Esophagus squamous epithelium (tissue), 5 donors: ENCODE measurements around the gene PAXX. TPM values are rescaled to one million over a fixed set of nuclear protein-coding genes. Genes with fewer than 3 reads are reported as not detected.
A peak's percentile ranks its signal among the peaks of the same experiment; 100 is the strongest.
"Not testable (repeated sequence)": the region's sequence is repeated elsewhere in the genome, so short reads cannot be mapped to it uniquely, and the experiment has no call there.

Source experiments
- DNase-seq: peaks from one replicate; lab custom pipeline; 2025; lab: John Stamatoyannopoulos, UW
- H3K27ac ChIP-seq, 4 donors: fragments of 200-600 bp; sonication (generic); one replicate each; pipeline ENCODE4 v1.5.1; 2016 to 2019; ENCODE audit warnings: mild to moderate bottlenecking in 1 of 4
- H3K27me3 ChIP-seq, 4 donors: fragments of 200-600 bp; sonication (generic); 1 replicate in 3 of 4; 2 replicates in 1 of 4; pipeline versions ENCODE4 v1.5.1 to v1.6.0; 2017 to 2021; ENCODE audit warnings: antibody characterized with exemption in 1 of 4
- H3K36me3 ChIP-seq, 3 donors: fragments of 200-600 bp; sonication (generic); one replicate each; pipeline ENCODE4 v1.5.1; 2016 to 2019
- H3K4me1 ChIP-seq, 3 donors: fragments of 200-600 bp; sonication (generic); one replicate each; pipeline ENCODE4 v1.5.1; 2017 to 2019
- H3K4me3 ChIP-seq, 4 donors: fragments of 200-600 bp; sonication (generic); 1 replicate in 3 of 4; 2 replicates in 1 of 4; pipeline ENCODE4 v1.5.1; 2016 to 2019; ENCODE audit warnings: mild to moderate bottlenecking in 2 of 4, moderate library complexity in 1 of 4
- H3K9me3 ChIP-seq, 3 donors: fragments of 200-600 bp; sonication (generic); one replicate each; pipeline ENCODE4 v1.5.1; 2016 to 2019
- CTCF ChIP-seq, 6 experiments: fragments of 450-650 bp in 4 of 6; fragments of 200-600 bp in 2 of 6; sonication (generic) in 2 of 6; IDR thresholded peaks; one replicate each; pipeline ENCODE4 v1.5.1; 2016 to 2019; ENCODE audit warnings: antibody characterized with exemption in 6 of 6, mild to moderate bottlenecking in 4 of 6, moderate library complexity in 4 of 6
- POLR2A ChIP-seq, 4 donors: fragments of 450-650 bp; IDR thresholded peaks; one replicate each; pipeline ENCODE4 v1.6.1; 2017; ENCODE audit warnings: antibody characterized with exemption in 4 of 4, mild to moderate bottlenecking in 4 of 4, moderate library complexity in 3 of 4
- WGBS, 2 donors: methylation state at CpG; one replicate each; pipeline ENCODE4 v1.1.5; 2018; 5-methylcytosine and 5-hydroxymethylcytosine counted together
- intact Hi-C: fragments of 100-400 bp; cut with DNase I; formaldehyde crosslinking; loops from one replicate; pipeline ENCODE4 v1.15.0; 2022
- total RNA-seq, 4 donors: library from RNA; depleted of rRNA; stranded (reverse); fragments of >200 nt; gene quantifications; one replicate each; pipeline ENCODE4 v1.1.0, GENCODE V29; 2016
- donor health status: DM: yes; HTN: yes; CAD: no.

PAXX gene
- total RNA-seq, 4 donors from 2014 or later = 18.3 to 56.3 (median 49.6) TPM

DNA sequence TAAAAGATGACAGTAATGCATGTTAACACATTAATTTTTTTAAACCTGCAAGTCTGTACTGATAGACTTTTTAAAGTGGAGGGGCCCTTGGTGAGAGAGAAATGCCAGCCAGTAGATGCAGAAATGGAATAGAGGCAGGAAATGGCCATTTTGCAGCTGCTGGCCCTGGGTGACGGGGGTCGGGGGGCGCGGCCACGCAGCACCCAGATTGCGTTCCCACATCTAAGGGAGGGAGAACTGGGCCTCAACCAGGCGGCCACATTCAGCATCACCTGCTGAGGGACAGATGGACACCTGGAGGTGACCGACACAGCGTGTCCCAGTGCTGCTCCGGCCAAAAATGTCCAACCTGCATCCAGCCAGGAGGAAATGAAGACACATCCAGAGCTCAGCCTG, 10.4 kb downstream of the PAXX start:
- H3K9me3 ChIP-seq = no peaks in the 10 kb centered on the region
- TF ChIP-seq POLR2A (IDR thresholded peaks at IDR 0.05) (no peak), CTCF (IDR thresholded peaks at IDR 0.05) (no peak)
- intact Hi-C loops = no loop called here
- no peak overlapping the region for H3K27ac ChIP-seq
- no peaks in the 10 kb centered on the region for H3K36me3 ChIP-seq
- H3K27me3 ChIP-seq = peaks cover 0 to 2% (median 0%) of the 10 kb centered on the region in 4 donors
- no peak for DNase-seq
- H3K4me3 ChIP-seq = no peak overlapping the region
- WGBS, 2 donors = 73 to 86% methylated on average over 10 of the region's 10 CpGs
- peaks cover 1 to 39% (median 5%) of the 10 kb centered on the region in 3 donors for H3K4me1 ChIP-seq

GRCh38 chr9:137004285-137004684, 12.1 kb downstream of the PAXX start:
- H3K4me3 ChIP-seq, H3K27me3 ChIP-seq, H3K9me3 ChIP-seq, intact Hi-C loops, DNase-seq, H3K27ac ChIP-seq: not testable (repeated sequence)
- Histone ChIP-seq H3K4me1 (peaks cover 0 to 30% (median 0%) of the 10 kb centered on the region in 3 donors), H3K36me3 (peaks cover 0 to 12% (median 0%) of the 10 kb centered on the region in 3 donors)
- WGBS, 2 donors = 40 to 46% methylated on average over 14 to 16 of the region's 17 CpGs
- TF ChIP-seq CTCF (IDR thresholded peaks at IDR 0.05) = peak in 5 of 6 experiments; percentile 28 to 64 (median 48)

DNA sequence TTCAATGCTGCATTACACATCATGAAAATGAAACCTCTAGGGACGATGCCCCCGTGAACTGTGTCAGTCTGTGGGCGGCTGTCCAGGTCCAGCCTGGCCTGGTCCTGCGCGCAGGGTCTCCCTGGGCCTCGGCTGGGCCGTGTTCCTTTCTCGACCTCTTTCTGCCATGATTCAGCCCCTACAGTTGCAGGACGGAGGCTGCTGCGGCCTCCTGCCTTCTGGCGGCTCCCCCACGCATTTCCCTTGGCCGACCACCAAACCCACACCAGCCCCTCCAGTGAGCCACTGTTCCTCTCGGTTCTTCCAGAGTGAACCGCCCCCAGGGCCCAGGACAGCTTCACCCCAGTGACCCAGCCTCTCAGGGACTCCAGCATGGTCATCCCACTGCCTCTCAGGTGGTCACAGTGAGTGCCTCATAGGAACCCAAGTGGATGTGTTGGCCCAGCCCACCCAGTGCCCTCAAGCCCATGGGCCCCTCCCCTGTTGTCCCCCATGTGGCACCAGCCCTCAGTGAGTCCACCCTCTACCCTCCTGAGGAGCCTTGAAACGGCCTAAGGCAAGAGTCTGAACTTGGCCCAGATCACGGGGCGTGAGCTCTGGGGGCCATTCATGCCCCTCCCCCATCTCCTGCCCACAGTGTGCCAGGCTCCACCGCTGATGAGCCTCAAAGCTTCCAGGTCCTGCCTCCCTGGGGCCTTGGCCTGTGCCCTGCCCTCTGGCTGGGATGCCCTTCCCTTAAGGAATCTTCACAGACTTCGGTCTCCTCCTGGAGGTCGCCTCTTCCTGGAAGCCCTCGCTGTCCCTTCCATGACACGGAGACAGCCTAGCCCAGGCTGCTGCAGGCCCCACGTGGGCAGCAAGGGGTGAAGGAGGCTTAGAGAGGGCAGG, 14.1 kb downstream of the PAXX start:
- H3K4me3 ChIP-seq = no peak overlapping the region
- H3K36me3 ChIP-seq = peaks cover 0 to 29% (median 0%) of the 10 kb centered on the region in 3 donors
- peaks cover 0 to 14% (median 0%) of the 10 kb centered on the region in 3 donors for H3K4me1 ChIP-seq
- WGBS, 2 donors = 31 to 58% methylated on average over 6 to 15 of the region's 24 CpGs
- no peak for DNase-seq
- no peak for TF ChIP-seq CTCF (IDR thresholded peaks at IDR 0.05)
- no peak for TF ChIP-seq POLR2A (IDR thresholded peaks at IDR 0.05)
- H3K9me3 ChIP-seq = no peaks in the 10 kb centered on the region
- intact Hi-C loops = no loop called here
- no peaks in the 10 kb centered on the region for H3K27me3 ChIP-seq
- no peak overlapping the region for H3K27ac ChIP-seq

DNA sequence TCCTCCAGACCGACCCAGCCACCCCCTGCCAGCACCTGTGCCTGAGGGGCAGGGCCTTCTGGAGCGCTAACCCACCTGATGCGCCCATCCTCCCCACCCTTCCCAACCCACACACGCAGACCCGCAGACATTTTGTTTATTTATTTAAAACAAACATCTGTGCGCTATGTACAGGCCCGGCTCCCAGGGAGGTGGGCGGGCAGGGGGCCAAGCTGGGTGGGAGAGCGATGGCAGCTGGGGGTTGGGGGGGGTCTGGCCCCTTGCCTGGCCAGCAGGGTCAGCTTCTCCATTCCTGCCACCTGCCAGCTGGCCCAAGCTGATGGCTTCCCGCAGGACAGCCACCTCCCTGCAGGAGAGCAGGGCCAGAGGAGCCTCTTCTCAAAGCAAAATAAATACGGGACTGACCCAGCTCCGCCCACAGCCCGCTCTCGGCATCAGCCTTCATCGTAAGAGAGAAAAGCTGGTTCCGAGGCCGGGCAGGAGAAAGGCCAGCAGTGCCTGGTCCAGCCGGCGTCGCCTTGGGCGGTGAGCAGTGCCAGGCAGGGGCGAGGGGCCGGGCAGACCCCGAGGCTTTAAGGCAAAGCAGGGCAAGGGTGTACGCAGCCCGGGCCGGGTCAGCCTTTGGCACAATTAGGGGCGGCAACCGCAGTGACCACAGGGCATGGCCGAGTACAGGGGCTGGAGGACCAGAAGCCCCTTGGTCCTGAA, 15.0 kb downstream of the PAXX start:
- TF ChIP-seq CTCF (IDR thresholded peaks at IDR 0.05) = no peak
- TF ChIP-seq POLR2A (IDR thresholded peaks at IDR 0.05) = no peak
- no peaks in the 10 kb centered on the region for H3K9me3 ChIP-seq
- no peaks in the 10 kb centered on the region for H3K27me3 ChIP-seq
- no peak overlapping the region for H3K4me3 ChIP-seq
- WGBS, 2 donors = 60 to 69% methylated on average over 3 to 7 of the region's 30 CpGs
- DNase-seq = no peak
- intact Hi-C loops = no loop called here
- peaks cover 0 to 38% (median 0%) of the 10 kb centered on the region in 3 donors for H3K36me3 ChIP-seq
- no peak overlapping the region for H3K27ac ChIP-seq
- peaks cover 0 to 14% (median 0%) of the 10 kb centered on the region in 3 donors for H3K4me1 ChIP-seq
